Vagina (tissue), 2 donors: ENCODE measurements around the gene SOCS3. TPM values are rescaled to one million over a fixed set of nuclear protein-coding genes. Genes with fewer than 3 reads are reported as not detected.
A peak's percentile ranks its signal among the peaks of the same experiment; 100 is the strongest.
"Not testable (repeated sequence)": the region's sequence is repeated elsewhere in the genome, so short reads cannot be mapped to it uniquely, and the experiment has no call there.

ENCODE experiments used
- DNase-seq, 2 donors: peaks; one replicate each; pipeline ENCODE4 v3.0.0-alpha.2; 2017; ENCODE audit errors: extremely low spot score in 2 of 2
- H3K27ac ChIP-seq: fragments of 200-600 bp; sonication (generic); one replicate; pipeline ENCODE4 v1.5.1; 2019
- H3K27me3 ChIP-seq: fragments of 200-600 bp; sonication (generic); one replicate; pipeline ENCODE4 v1.5.1; 2019
- H3K36me3 ChIP-seq, 2 donors: fragments of 200-600 bp; sonication (generic); one replicate each; pipeline ENCODE4 v1.5.1; 2017 to 2019
- H3K4me1 ChIP-seq: fragments of 200-600 bp; sonication (generic); one replicate; pipeline ENCODE4 v1.5.1; 2019
- H3K4me3 ChIP-seq, 2 donors: fragments of 200-600 bp; sonication (generic); 1 replicate in 1 of 2; 2 replicates in 1 of 2; pipeline ENCODE4 v1.5.1; 2016 to 2019
- H3K9me3 ChIP-seq: fragments of 200-600 bp; sonication (generic); one replicate; pipeline ENCODE4 v1.5.1; 2019
- POLR2A ChIP-seq, 2 donors: fragments of 450-650 bp; IDR thresholded peaks; one replicate each; pipeline ENCODE4 v1.6.1; 2017; ENCODE audit warnings: antibody characterized with exemption in 2 of 2, mild to moderate bottlenecking in 2 of 2, moderate library complexity in 2 of 2
- POLR2AphosphoS5 ChIP-seq, 2 donors: sonication (generic); formaldehyde crosslinking; IDR thresholded peaks; one replicate each; pipeline ENCODE4 v1.9.0; 2017; ENCODE audit warnings: antibody characterized with exemption in 2 of 2, mild to moderate bottlenecking in 2 of 2, low read depth in 1 of 2; ENCODE audit not compliant: insufficient read depth in 1 of 2
- intact Hi-C: fragments of 100-400 bp; cut with DNase I; formaldehyde crosslinking; loops from one replicate; pipeline ENCODE4 v1.15.1; 2023
- total RNA-seq: library from RNA; depleted of rRNA; stranded (reverse); fragments of >200 nt; gene quantifications from one replicate; pipeline ENCODE4 v1.2.3, GENCODE V29; 2016
- TF ChIP-seq, protein P1 (sequence below), 3 experiments: fragments of 450-650 bp in 2 of 3; fragments of 200-600 bp in 1 of 3; sonication (generic) in 1 of 3; IDR thresholded peaks; one replicate each; pipeline ENCODE4 v1.5.1; 2017 to 2019; ENCODE audit warnings: antibody characterized with exemption in 3 of 3, mild to moderate bottlenecking in 2 of 3, moderate library complexity in 2 of 3

SOCS3 gene
- total RNA-seq, 1 donor from 2014 or later, result 173 TPM

- no peak overlapping the region for H3K4me3 ChIP-seq
- H3K4me1 ChIP-seq, result peaks cover 14% of the 10 kb centered on the region
- TF ChIP-seq POLR2A (IDR thresholded peaks at IDR 0.05) (no peak), POLR2AphosphoS5 (IDR thresholded peaks at IDR 0.05; ENCODE audit: insufficient read depth in 1 of 2, low read depth in 1 of 2) (no peak)
- TF ChIP-seq, protein P1, sequence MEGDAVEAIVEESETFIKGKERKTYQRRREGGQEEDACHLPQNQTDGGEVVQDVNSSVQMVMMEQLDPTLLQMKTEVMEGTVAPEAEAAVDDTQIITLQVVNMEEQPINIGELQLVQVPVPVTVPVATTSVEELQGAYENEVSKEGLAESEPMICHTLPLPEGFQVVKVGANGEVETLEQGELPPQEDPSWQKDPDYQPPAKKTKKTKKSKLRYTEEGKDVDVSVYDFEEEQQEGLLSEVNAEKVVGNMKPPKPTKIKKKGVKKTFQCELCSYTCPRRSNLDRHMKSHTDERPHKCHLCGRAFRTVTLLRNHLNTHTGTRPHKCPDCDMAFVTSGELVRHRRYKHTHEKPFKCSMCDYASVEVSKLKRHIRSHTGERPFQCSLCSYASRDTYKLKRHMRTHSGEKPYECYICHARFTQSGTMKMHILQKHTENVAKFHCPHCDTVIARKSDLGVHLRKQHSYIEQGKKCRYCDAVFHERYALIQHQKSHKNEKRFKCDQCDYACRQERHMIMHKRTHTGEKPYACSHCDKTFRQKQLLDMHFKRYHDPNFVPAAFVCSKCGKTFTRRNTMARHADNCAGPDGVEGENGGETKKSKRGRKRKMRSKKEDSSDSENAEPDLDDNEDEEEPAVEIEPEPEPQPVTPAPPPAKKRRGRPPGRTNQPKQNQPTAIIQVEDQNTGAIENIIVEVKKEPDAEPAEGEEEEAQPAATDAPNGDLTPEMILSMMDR (IDR thresholded peaks at IDR 0.05), result no peak
- no peaks in the 10 kb centered on the region for H3K9me3 ChIP-seq
- intact Hi-C loops, result no loop called here
- H3K27me3 ChIP-seq, result no peaks in the 10 kb centered on the region
- no peak overlapping the region for H3K27ac ChIP-seq
- DNase-seq, result no peak
- no peaks in the 10 kb centered on the region for H3K36me3 ChIP-seq
Observed at GRCh38 chr17:78332991-78333390, 26.9 kb downstream of the SOCS3 start.

DNA sequence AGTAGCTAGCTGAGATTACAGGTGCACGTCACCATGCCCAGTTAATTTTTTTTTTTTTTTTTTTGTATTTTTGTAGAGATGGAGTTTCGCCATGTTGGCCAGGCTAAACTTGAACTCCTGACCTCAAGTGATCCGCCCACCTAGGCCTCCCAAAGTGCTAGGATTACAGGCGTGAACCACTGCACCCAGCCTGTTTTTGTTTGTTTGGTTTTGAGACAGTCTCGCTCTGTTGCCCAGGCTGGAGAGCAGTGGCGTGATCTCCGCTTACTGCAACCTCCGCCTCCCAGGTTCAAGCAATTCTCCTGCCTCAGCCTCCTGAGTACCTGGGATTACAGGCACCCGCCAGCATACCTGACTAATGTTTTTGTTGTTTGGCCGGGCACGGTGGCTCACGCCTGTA, 28.5 kb downstream of the SOCS3 start:
- intact Hi-C loops, H3K9me3 ChIP-seq, H3K36me3 ChIP-seq, H3K27me3 ChIP-seq, DNase-seq, H3K27ac ChIP-seq, H3K4me3 ChIP-seq: not testable (repeated sequence)
- peaks cover 15% of the 10 kb centered on the region for H3K4me1 ChIP-seq

GRCh38 chr17:78330570-78331224, 29.2 kb downstream of the SOCS3 start:
- Histone ChIP-seq H3K4me1 (peaks cover 22% of the 10 kb centered on the region), H3K27ac (no peak overlapping the region), H3K4me3 (no peak overlapping the region), H3K9me3 (no peaks in the 10 kb centered on the region), H3K36me3 (no peaks in the 10 kb centered on the region), H3K27me3 (no peaks in the 10 kb centered on the region)
- intact Hi-C loops, result no loop called here
- no peak for TF ChIP-seq POLR2A (IDR thresholded peaks at IDR 0.05)
- peak in 1 of 2 donors; percentile 15 for TF ChIP-seq POLR2AphosphoS5 (IDR thresholded peaks at IDR 0.05; ENCODE audit: insufficient read depth in 1 of 2, low read depth in 1 of 2)
- TF ChIP-seq, protein P1 (IDR thresholded peaks at IDR 0.05), result no peak
- no peak for DNase-seq

DNA sequence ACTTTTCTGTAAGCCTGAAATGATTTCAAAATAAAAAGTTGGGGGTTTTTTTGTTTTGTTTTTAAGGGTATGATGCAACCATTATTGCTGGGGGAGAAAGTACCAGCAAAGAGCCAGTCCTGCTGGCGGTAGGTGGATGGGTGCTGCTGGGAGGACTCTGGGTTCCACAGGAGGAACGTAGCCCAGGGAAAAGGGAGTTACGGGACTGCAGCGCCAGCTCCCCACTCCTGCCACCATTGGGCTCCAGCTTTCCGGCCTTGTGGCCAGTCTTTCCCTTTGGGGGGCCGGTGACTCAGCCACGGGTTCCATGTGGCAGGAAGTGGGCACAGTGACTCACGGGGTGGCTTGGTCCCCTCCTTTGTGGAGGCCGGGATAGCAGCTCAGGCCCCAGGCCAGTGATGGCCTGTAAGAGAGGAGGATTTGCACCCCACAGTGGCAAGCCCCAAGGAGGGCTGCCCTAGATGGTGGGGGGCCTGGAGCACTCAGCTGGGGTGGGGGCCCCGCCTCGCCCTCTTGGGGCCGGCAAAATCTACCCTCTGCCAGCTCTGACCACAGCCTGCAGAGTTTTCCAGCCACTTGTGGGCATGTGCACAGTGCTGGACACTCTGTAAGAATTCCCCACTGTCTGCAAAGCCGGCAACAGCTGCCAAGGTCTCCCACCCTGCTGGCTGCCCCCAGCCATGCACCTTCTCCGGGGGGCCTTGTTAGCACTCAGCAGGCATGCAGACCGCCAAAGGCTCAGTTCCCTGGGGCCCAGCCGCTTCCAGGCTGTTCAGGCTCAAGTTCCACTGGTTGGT, 30.4 kb downstream of the SOCS3 start:
- no peak for DNase-seq
- TF ChIP-seq POLR2AphosphoS5 (IDR thresholded peaks at IDR 0.05; ENCODE audit: insufficient read depth in 1 of 2, low read depth in 1 of 2), result peak in 1 of 2 donors; percentile 64
- TF ChIP-seq, protein P1 (IDR thresholded peaks at IDR 0.05), result no peak
- Histone ChIP-seq H3K27me3 (no peaks in the 10 kb centered on the region), H3K4me1 (peaks cover 34% of the 10 kb centered on the region), H3K27ac (no peak overlapping the region), H3K4me3 (no peak overlapping the region), H3K9me3 (no peaks in the 10 kb centered on the region), H3K36me3 (no peaks in the 10 kb centered on the region)
- intact Hi-C loops, result no loop called here

- TF ChIP-seq, protein P1 (IDR thresholded peaks at IDR 0.05), result no peak
- DNase-seq, result no peak
- H3K27me3 ChIP-seq, result no peaks in the 10 kb centered on the region
- no peak overlapping the region for H3K27ac ChIP-seq
- intact Hi-C loops, result no loop called here
- H3K9me3 ChIP-seq, result no peaks in the 10 kb centered on the region
- H3K36me3 ChIP-seq, result no peaks in the 10 kb centered on the region
- H3K4me3 ChIP-seq, result no peak overlapping the region
- H3K4me1 ChIP-seq, result peaks cover 50% of the 10 kb centered on the region
Observed at GRCh38 chr17:78327880-78328279, 32.0 kb downstream of the SOCS3 start.
